Neural crest cell (in vitro differentiated cells): ENCODE measurements around the gene TNC. TPM values are rescaled to one million over a fixed set of nuclear protein-coding genes. Genes with fewer than 3 reads are reported as not detected.

Experiments
- DNase-seq: peaks from one replicate; pipeline ENCODE4 v3.0.0; 2021; ENCODE audit warnings: low read depth, mixed read lengths, low spot score
- H3K27ac Mint-ChIP-seq: one replicate; pipeline ENCODE4 v1.8.0; 2021; ENCODE audit warnings: mild to moderate bottlenecking, mixed read lengths; ENCODE audit not compliant: unreplicated experiment
- H3K27me3 Mint-ChIP-seq: 2 replicates; pipeline ENCODE4 v1.8.0; 2021; ENCODE audit warnings: low read depth, mild to moderate bottlenecking, mixed read lengths
- H3K36me3 Mint-ChIP-seq: 2 replicates; pipeline ENCODE4 v1.8.0; 2021; ENCODE audit warnings: low read depth, mild to moderate bottlenecking, mixed read lengths
- H3K4me1 Mint-ChIP-seq: 2 replicates; pipeline ENCODE4 v1.8.0; 2021; ENCODE audit warnings: mixed read lengths
- H3K4me3 Mint-ChIP-seq: one replicate; pipeline ENCODE4 v1.8.0; 2021; ENCODE audit warnings: mild to moderate bottlenecking, mixed read lengths
- H3K9me3 Mint-ChIP-seq: 2 replicates; pipeline ENCODE4 v1.8.0; 2021; ENCODE audit warnings: mixed read lengths
- total RNA-seq: library from RNA; stranded (reverse); gene quantifications from 2 replicates; pipeline ENCODE4 v1.2.1, GENCODE V29; 2021
- TF ChIP-seq, protein P1 (sequence below): fragments of 200-600 bp; sonication (generic); conservative IDR thresholded peaks from 2 replicates; pipeline ENCODE4 v1.5.0; 2021; ENCODE audit warnings: antibody characterized with exemption, mild to moderate bottlenecking

The TNC gene
- total RNA-seq, 1 donor from 2014 or later, result 0.30 TPM

GRCh38 chr9:114972510-114973136, 145.3 kb downstream of the TNC start:
- no peaks in the 10 kb centered on the region for H3K9me3 Mint-ChIP-seq
- no peak overlapping the region for H3K27ac Mint-ChIP-seq
- H3K36me3 Mint-ChIP-seq, result no peaks in the 10 kb centered on the region
- no peaks in the 10 kb centered on the region for H3K4me1 Mint-ChIP-seq
- H3K4me3 Mint-ChIP-seq, result no peak overlapping the region
- peaks cover 4% of the 10 kb centered on the region for H3K27me3 Mint-ChIP-seq
- DNase-seq, result no peak
- TF ChIP-seq, protein P1, sequence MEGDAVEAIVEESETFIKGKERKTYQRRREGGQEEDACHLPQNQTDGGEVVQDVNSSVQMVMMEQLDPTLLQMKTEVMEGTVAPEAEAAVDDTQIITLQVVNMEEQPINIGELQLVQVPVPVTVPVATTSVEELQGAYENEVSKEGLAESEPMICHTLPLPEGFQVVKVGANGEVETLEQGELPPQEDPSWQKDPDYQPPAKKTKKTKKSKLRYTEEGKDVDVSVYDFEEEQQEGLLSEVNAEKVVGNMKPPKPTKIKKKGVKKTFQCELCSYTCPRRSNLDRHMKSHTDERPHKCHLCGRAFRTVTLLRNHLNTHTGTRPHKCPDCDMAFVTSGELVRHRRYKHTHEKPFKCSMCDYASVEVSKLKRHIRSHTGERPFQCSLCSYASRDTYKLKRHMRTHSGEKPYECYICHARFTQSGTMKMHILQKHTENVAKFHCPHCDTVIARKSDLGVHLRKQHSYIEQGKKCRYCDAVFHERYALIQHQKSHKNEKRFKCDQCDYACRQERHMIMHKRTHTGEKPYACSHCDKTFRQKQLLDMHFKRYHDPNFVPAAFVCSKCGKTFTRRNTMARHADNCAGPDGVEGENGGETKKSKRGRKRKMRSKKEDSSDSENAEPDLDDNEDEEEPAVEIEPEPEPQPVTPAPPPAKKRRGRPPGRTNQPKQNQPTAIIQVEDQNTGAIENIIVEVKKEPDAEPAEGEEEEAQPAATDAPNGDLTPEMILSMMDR, result no peak

Other genes starting within 250 kb of the TNC start
- not detected in 2 replicates for gene TNFSF8, start 187.6 kb downstream of the TNC start, total RNA-seq